K562 (cell line): ENCODE data around the gene PATJ. TPM values are rescaled to one million over a fixed set of nuclear protein-coding genes. Genes with fewer than 3 reads are reported as not detected.

Source experiments
- ARID3A ChIP-seq: IDR thresholded peaks from 2 replicates; pipeline ENCODE4 v1.6.1; 2012; ENCODE audit warnings: low read depth, low read length, improper control_type of control experiment, borderline replicate concordance
- CBX8 ChIP-seq: fragments of 200-600 bp; sonication (generic); IDR thresholded peaks from 2 replicates; pipeline ENCODE4 v1.6.1; 2012; ENCODE audit warnings: borderline replicate concordance, mixed run types, low read depth, mild to moderate bottlenecking, moderate library complexity, mixed read lengths, low read length, control low read depth, inconsistent platforms; ENCODE audit not compliant: poor library complexity, severe bottlenecking; ENCODE audit errors: extremely low read depth
- CC2D1A ChIP-seq: fragments of 450-650 bp; IDR thresholded peaks from 2 replicates; pipeline ENCODE4 v1.6.1; 2017; ENCODE audit warnings: mild to moderate bottlenecking
- KAT2B ChIP-seq: IDR thresholded peaks from one replicate; pipeline ENCODE4 v1.6.1; 2012; ENCODE audit warnings: low read depth, mild to moderate bottlenecking, control low read depth, inconsistent platforms, low read length, moderate library complexity
- KDM5B ChIP-seq: fragments of 200-600 bp; sonication (generic); IDR thresholded peaks from 2 replicates; pipeline ENCODE4 v1.6.1; 2012; ENCODE audit warnings: low read depth, mild to moderate bottlenecking, moderate library complexity, low read length, control low read depth, inconsistent platforms; ENCODE audit not compliant: insufficient replicate concordance
- TAF15 ChIP-seq: fragments of 200-400 bp; formaldehyde crosslinking; IDR thresholded peaks from 2 replicates; pipeline ENCODE4 v1.6.1; 2017; ENCODE audit warnings: mild to moderate bottlenecking, low read depth, low read length, moderate library complexity
- TFAP4 ChIP-seq: sonication (generic); formaldehyde crosslinking; IDR thresholded peaks from 2 replicates; pipeline ENCODE4 v1.8.0; 2022; ENCODE audit warnings: missing genetic modification reagents, mild to moderate bottlenecking, moderate library complexity, borderline replicate concordance
- ZNF592 ChIP-seq: fragments of 450-650 bp; IDR thresholded peaks from 2 replicates; pipeline ENCODE4 v1.6.1; 2017; ENCODE audit warnings: antibody characterized with exemption, mild to moderate bottlenecking
- polyA plus RNA-seq, 8 experiments: library from polyadenylated mRNA; depleted of rRNA in 4 of 8; stranded (reverse) in 5 of 8; unstranded in 3 of 8; fragments of >200 nt; fragmentation: Nextera tagmentation in 2 of 8; fragmentation: Illumina TruSeq in 1 of 8; extraction: Ambion mirVana in 2 of 8; extraction: Trizol in 1 of 8; gene quantifications; 2 replicates each; pipeline versions ENCODE4 v1.2.1 to v1.2.3, GENCODE V29; 2011 to 2014; ENCODE audit warnings: inconsistent platforms in 1 of 8, missing spikeins in 1 of 8
- total RNA-seq, 7 experiments: library from RNA; depleted of rRNA in 6 of 7; stranded (reverse); fragments of >200 nt in 6 of 7; fragmentation: Illumina TruSeq in 2 of 7; extraction: Trizol in 2 of 7; gene quantifications; 2 replicates each; pipeline versions ENCODE4 v1.2.1 to v1.2.3, GENCODE V29; 2011 to 2021; ENCODE audit warnings: low replicate concordance in 1 of 7
- TF ChIP-seq, protein P1 (sequence below): sonication (generic); formaldehyde crosslinking; IDR thresholded peaks from 2 replicates; pipeline ENCODE4 v1.9.0; 2022; ENCODE audit warnings: mild to moderate bottlenecking, missing genetic modification reagents
- TF ChIP-seq, protein P2 (sequence below): fragments of 200-800 bp; sonication (Bioruptor generic); IDR thresholded peaks from 2 replicates; pipeline ENCODE4 v1.6.1; 2016; ENCODE audit warnings: missing genetic modification characterization, missing compliant biosample characterization

Gene PATJ
- total and polyA plus RNA-seq, 9 of the 15 experiments (the other 6 are each of a cell fraction or from before 2014, with no cell fraction given): 0.22 TPM; not detected in 8

DNA sequence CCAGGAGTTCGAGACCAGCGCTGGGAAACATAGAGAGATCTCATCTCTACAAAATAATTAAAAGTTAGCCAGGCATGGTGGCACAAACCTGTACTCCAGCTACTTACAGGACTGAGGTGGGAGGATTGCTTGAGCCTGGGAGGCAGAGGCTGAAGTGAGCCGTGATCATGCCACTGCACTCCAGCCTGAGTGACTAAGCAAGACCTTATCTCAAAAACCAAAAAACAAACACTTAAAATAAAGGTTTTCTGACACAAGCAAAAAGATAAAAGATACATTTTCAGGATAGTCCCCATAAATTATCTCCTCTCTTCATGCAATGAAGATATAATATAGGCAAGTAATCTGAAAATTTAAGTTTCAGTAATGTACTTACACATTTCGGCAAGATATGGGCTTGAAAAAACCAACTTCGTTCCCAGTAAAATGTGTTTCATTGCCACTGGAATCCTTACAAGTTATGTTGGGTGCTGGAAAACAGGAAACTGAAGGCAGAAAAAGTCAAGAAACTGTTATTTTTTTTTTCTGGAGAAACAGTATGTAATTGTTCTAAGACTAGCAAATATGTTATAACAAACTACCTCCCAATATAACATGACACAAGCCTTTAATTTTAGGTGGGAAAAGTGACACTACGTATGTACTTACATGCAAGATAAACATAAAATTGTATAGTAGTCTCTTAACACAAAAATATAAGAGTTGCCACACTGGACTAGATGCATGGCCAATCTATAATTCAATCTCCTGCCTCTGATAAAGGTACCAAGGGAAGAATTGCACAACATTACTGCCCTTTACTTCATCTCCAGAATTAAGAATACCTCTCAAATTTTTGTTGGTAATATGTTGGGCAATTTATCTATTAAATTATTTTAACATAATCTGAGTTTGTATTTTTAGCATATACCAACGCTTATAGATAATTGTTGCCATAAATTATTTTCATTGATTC is 33.0 kb upstream of the PATJ start (continued):
- TF ChIP-seq ZNF592 (peak; percentile 36; the same call in 1 of the 2 replicates), ARID3A (peak; percentile 58; the same call in 1 of the 2 replicates), KDM5B (no peak), CC2D1A (no peak), TFAP4 (CRISPR knock-in tag) (no peak), CBX8 (no peak), TAF15 (no peak), KAT2B (no peak)
- TF ChIP-seq, protein P1, sequence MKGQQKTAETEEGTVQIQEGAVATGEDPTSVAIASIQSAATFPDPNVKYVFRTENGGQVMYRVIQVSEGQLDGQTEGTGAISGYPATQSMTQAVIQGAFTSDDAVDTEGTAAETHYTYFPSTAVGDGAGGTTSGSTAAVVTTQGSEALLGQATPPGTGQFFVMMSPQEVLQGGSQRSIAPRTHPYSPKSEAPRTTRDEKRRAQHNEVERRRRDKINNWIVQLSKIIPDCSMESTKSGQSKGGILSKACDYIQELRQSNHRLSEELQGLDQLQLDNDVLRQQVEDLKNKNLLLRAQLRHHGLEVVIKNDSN (CRISPR knock-in tag): no peak
- TF ChIP-seq, protein P2, sequence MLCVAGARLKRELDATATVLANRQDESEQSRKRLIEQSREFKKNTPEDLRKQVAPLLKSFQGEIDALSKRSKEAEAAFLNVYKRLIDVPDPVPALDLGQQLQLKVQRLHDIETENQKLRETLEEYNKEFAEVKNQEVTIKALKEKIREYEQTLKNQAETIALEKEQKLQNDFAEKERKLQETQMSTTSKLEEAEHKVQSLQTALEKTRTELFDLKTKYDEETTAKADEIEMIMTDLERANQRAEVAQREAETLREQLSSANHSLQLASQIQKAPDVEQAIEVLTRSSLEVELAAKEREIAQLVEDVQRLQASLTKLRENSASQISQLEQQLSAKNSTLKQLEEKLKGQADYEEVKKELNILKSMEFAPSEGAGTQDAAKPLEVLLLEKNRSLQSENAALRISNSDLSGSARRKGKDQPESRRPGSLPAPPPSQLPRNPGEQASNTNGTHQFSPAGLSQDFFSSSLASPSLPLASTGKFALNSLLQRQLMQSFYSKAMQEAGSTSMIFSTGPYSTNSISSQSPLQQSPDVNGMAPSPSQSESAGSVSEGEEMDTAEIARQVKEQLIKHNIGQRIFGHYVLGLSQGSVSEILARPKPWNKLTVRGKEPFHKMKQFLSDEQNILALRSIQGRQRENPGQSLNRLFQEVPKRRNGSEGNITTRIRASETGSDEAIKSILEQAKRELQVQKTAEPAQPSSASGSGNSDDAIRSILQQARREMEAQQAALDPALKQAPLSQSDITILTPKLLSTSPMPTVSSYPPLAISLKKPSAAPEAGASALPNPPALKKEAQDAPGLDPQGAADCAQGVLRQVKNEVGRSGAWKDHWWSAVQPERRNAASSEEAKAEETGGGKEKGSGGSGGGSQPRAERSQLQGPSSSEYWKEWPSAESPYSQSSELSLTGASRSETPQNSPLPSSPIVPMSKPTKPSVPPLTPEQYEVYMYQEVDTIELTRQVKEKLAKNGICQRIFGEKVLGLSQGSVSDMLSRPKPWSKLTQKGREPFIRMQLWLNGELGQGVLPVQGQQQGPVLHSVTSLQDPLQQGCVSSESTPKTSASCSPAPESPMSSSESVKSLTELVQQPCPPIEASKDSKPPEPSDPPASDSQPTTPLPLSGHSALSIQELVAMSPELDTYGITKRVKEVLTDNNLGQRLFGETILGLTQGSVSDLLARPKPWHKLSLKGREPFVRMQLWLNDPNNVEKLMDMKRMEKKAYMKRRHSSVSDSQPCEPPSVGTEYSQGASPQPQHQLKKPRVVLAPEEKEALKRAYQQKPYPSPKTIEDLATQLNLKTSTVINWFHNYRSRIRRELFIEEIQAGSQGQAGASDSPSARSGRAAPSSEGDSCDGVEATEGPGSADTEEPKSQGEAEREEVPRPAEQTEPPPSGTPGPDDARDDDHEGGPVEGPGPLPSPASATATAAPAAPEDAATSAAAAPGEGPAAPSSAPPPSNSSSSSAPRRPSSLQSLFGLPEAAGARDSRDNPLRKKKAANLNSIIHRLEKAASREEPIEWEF (CRISPR knock-in tag): no peak
